Measurements from ENCODE around the gene IGF2BP3.

IGF2BP3 gene

GRCh38 chr7:23477962-23478866 is 7.9 kb upstream of the IGF2BP3 start:
- H3K36me3 ChIP-seq (ENCODE audit: control insufficient read depth in 2 of 2, insufficient read depth in 1 of 2, low read length in 2 of 2) = no peaks in the 10 kb centered on the region
- ChIA-PET POLR2A (interaction anchor here (1.3 to 2.1 kb wide), 3 partner anchors 8 to 10 kb away, joined by 4 to 10 read pairs (median 6); partner anchors contain the start of gene IGF2BP3), CTCF (interaction anchor here (1.3 to 1.4 kb wide), 2 partner anchors 10 to 12 kb away, joined by 3 to 4 read pairs; no protein-coding TSS in a partner anchor)
- TF ChIP-seq SCRT2 (tag by site-specific recombination; IDR thresholded peaks at IDR 0.05) (no peak), ZNF600 (tag by site-specific recombination; IDR thresholded peaks at IDR 0.05) (0 out of 2 replicates have a peak, but pooled peaks have one; percentile 21), ZBTB44 (tag by site-specific recombination; IDR thresholded peaks at IDR 0.05) (0 out of 2 replicates have a peak, but pooled peaks have one; percentile 11), PRDM6 (tag by site-specific recombination; IDR thresholded peaks at IDR 0.05) (peak; percentile 79), WT1 (tag by site-specific recombination; IDR thresholded peaks at IDR 0.05) (no peak), ZNF202 (tag by site-specific recombination; IDR thresholded peaks at IDR 0.05; ENCODE audit: borderline replicate concordance) (no peak)
- no peaks in the 10 kb centered on the region for H3K9me3 ChIP-seq (ENCODE audit: control insufficient read depth, insufficient read depth, low read depth, low read length)
- H3K27ac ChIP-seq (ENCODE audit: extremely low read depth, low read depth, low read length) = no peak overlapping the region
- no peak overlapping the region for H3K4me3 ChIP-seq (ENCODE audit: low read depth, low read length)
- peaks cover 22% of the 10 kb centered on the region for H3K4me1 ChIP-seq (ENCODE audit: control insufficient read depth, insufficient read depth, low read length)

- ChIA-PET POLR2A (interaction anchor here (1.4 kb wide), 1 partner anchor 9 kb away, joined by 10 read pairs; no protein-coding TSS in a partner anchor), CTCF (interaction anchor here (0.6 to 0.9 kb wide), 2 partner anchors 23 to 54 kb away, joined by 3 to 4 read pairs; no protein-coding TSS in a partner anchor)
- Histone ChIP-seq H3K27ac (ENCODE audit: extremely low read depth, low read depth, low read length) (no peak overlapping the region), H3K4me3 (ENCODE audit: low read depth, low read length) (no peak overlapping the region), H3K9me3 (ENCODE audit: control insufficient read depth, insufficient read depth, low read depth, low read length) (no peaks in the 10 kb centered on the region), H3K36me3 (ENCODE audit: control insufficient read depth in 2 of 2, insufficient read depth in 1 of 2, low read length in 2 of 2) (no peaks in the 10 kb centered on the region), H3K4me1 (ENCODE audit: control insufficient read depth, insufficient read depth, low read length) (peaks cover 28% of the 10 kb centered on the region)
- TF ChIP-seq GFI1B (tag by site-specific recombination; IDR thresholded peaks at IDR 0.05) (no peak), ZNF473 (tag by site-specific recombination; IDR thresholded peaks at IDR 0.05) (no peak), ZBTB11 (tag by site-specific recombination; conservative IDR thresholded peaks at IDR 0.05; ENCODE audit: low read depth) (no peak), ZNF677 (tag by site-specific recombination; IDR thresholded peaks at IDR 0.05) (no peak), ZFP3 (tag by site-specific recombination; IDR thresholded peaks at IDR 0.05; ENCODE audit: low read depth) (no peak), ZNF174 (tag by site-specific recombination; IDR thresholded peaks at IDR 0.05) (no peak), ZNF555 (tag by site-specific recombination; conservative IDR thresholded peaks at IDR 0.05) (no peak), ZNF518A (tag by site-specific recombination; conservative IDR thresholded peaks at IDR 0.05; ENCODE audit: low read depth) (no peak), OSR2 (tag by site-specific recombination; IDR thresholded peaks at IDR 0.05) (no peak), ZNF544 (tag by site-specific recombination; IDR thresholded peaks at IDR 0.05) (no peak), ZNF311 (tag by site-specific recombination; IDR thresholded peaks at IDR 0.05; ENCODE audit: borderline replicate concordance) (no peak)
Measured at GRCh38 chr7:23477157-23477499, 6.8 kb upstream of the IGF2BP3 start.

Measured in HEK293 (cell line).